IMR-90 (cell line): ENCODE measurements around the gene RRP1B. TPM values are rescaled to one million over a fixed set of nuclear protein-coding genes. Genes with fewer than 3 reads are reported as not detected.

ENCODE experiments used
- ATAC-seq: fragments of 200-7000 bp; cut with Tn5 transposase; 2 replicates; pipeline ENCODE4 v1.9.1; 2020; ENCODE audit warnings: low read depth, mild to moderate bottlenecking, moderate library complexity
- BruUV-seq: library from RNA; stranded (reverse); fragments of 400-500 nt; replicated peaks from 2 replicates; lab custom pipeline; 2021; lab: Mats Ljungman, UMichigan
- CTCF ChIA-PET: fragments of 300-600 bp; formaldehyde crosslinking; extraction: SDS; loops from one replicate; lab custom pipeline; 2021; ENCODE audit warnings: antibody characterized with exemption; lab: Yijun Ruan, JAX
- POLR2A ChIA-PET: fragments of 300-600 bp; sonication (Branson Sonifier 250); formaldehyde crosslinking; loops from one replicate; lab custom pipeline; 2022; ENCODE audit warnings: antibody characterized with exemption; ENCODE audit not compliant: unreplicated experiment; lab: Charles Lee
- DNase-seq: peaks from one replicate; pipeline ENCODE4 v3.0.0; 2013
- H2AFZ ChIP-seq: replicated peaks from 2 replicates; pipeline ENCODE3; 2013; ENCODE audit warnings: low read length, mild to moderate bottlenecking; ENCODE audit not compliant: poor library complexity
- H2AK5ac ChIP-seq: 2 replicates; pipeline ENCODE4 v1.6.1; 2013; ENCODE audit warnings: low read depth, low read length, inconsistent platforms
- H2AK9ac ChIP-seq: replicated peaks from 2 replicates; pipeline ENCODE3; 2013; ENCODE audit warnings: mild to moderate bottlenecking, low read depth, low read length, moderate library complexity; ENCODE audit not compliant: poor library complexity
- H2BK120ac ChIP-seq: 2 replicates; pipeline ENCODE4 v1.6.1; 2013; ENCODE audit warnings: low read depth, low read length, inconsistent platforms
- H2BK15ac ChIP-seq: 3 replicates; pipeline ENCODE4 v1.6.1; 2013; ENCODE audit warnings: low read depth, low read length, inconsistent platforms
- H2BK20ac ChIP-seq: 2 replicates; pipeline ENCODE4 v1.6.1; 2013; ENCODE audit warnings: low read depth, mild to moderate bottlenecking, inconsistent platforms, low read length, moderate library complexity
- H2BK5ac ChIP-seq: 2 replicates; pipeline ENCODE4 v1.6.1; 2013; ENCODE audit warnings: mild to moderate bottlenecking, low read depth, low read length, inconsistent platforms; ENCODE audit not compliant: poor library complexity, severe bottlenecking
- H3K14ac ChIP-seq: replicated peaks from 2 replicates; pipeline ENCODE4 v1.6.1; 2013; ENCODE audit warnings: low read depth, low read length, inconsistent platforms
- H3K18ac ChIP-seq: 2 replicates; pipeline ENCODE4 v1.6.1; 2013; ENCODE audit warnings: low read depth, low read length, control low read depth
- H3K23ac ChIP-seq: 2 replicates; pipeline ENCODE4 v1.6.1; 2013; ENCODE audit warnings: low read depth, low read length, inconsistent platforms
- H3K27ac ChIP-seq: 2 replicates; pipeline ENCODE4 v1.5.1; 2013; ENCODE audit warnings: mild to moderate bottlenecking, control low read depth, low read length; ENCODE audit not compliant: insufficient read depth
- H3K27me3 ChIP-seq: 2 replicates; pipeline ENCODE4 v1.6.1; 2013; ENCODE audit warnings: low read length; ENCODE audit not compliant: control insufficient read depth, insufficient read depth
- H3K36me3 ChIP-seq: 2 replicates; pipeline ENCODE4 v1.6.1; 2013; ENCODE audit warnings: low read length, mixed read lengths; ENCODE audit not compliant: control insufficient read depth, insufficient read depth
- H3K4ac ChIP-seq: 2 replicates; pipeline ENCODE4 v1.6.1; 2013; ENCODE audit warnings: low read depth, low read length, inconsistent platforms
- H3K4me1 ChIP-seq: 2 replicates; pipeline ENCODE4 v1.6.1; 2013; ENCODE audit warnings: low read length, mixed read lengths; ENCODE audit not compliant: control insufficient read depth, insufficient read depth
- H3K4me2 ChIP-seq: 2 replicates; pipeline ENCODE4 v1.6.1; 2013; ENCODE audit warnings: low read depth, mild to moderate bottlenecking, control low read depth, low read length, moderate library complexity
- H3K4me3 ChIP-seq: 2 replicates; pipeline ENCODE4 v1.5.1; 2013; ENCODE audit warnings: low read depth, mild to moderate bottlenecking, control low read depth, low read length, moderate library complexity; ENCODE audit not compliant: insufficient read depth
- H3K56ac ChIP-seq: 2 replicates; pipeline ENCODE4 v1.6.1; 2013; ENCODE audit warnings: low read length, inconsistent platforms; ENCODE audit not compliant: insufficient read depth; ENCODE audit errors: extremely low read depth
- H3K79me1 ChIP-seq, 2 experiments: 2 replicates each; pipeline ENCODE4 v1.6.1; 2013; ENCODE audit warnings: low read length in 2 of 2, inconsistent platforms in 1 of 2, low read depth in 1 of 2
- H3K9ac ChIP-seq: 2 replicates; pipeline ENCODE4 v1.6.1; 2013; ENCODE audit warnings: low read depth, low read length, control low read depth
- H3K9me1 ChIP-seq: 2 replicates; pipeline ENCODE4 v1.6.1; 2013; ENCODE audit warnings: low read length, inconsistent platforms; ENCODE audit not compliant: insufficient read depth
- H3K9me3 ChIP-seq: 2 replicates; pipeline ENCODE4 v1.6.1; 2013; ENCODE audit warnings: low read length; ENCODE audit not compliant: control insufficient read depth, insufficient read depth
- H4K20me1 ChIP-seq: 2 replicates; pipeline ENCODE4 v1.6.1; 2013; ENCODE audit warnings: low read length, inconsistent platforms; ENCODE audit not compliant: insufficient read depth
- H4K5ac ChIP-seq: 2 replicates; pipeline ENCODE4 v1.6.1; 2013; ENCODE audit warnings: mild to moderate bottlenecking, low read depth, low read length, control low read depth
- H4K8ac ChIP-seq, 2 experiments: 2 replicates each; pipeline ENCODE4 v1.6.1; 2013; ENCODE audit warnings: low read depth in 2 of 2, low read length in 2 of 2, control low read depth in 1 of 2, inconsistent platforms in 1 of 2
- H4K91ac ChIP-seq: 2 replicates; pipeline ENCODE4 v1.6.1; 2013; ENCODE audit warnings: low read depth, low read length, inconsistent platforms; ENCODE audit not compliant: insufficient read depth
- BHLHE40 ChIP-seq: fragments of 150-350 bp; IDR thresholded peaks from 2 replicates; pipeline ENCODE4 v1.6.1; 2016; ENCODE audit warnings: mild to moderate bottlenecking, low read depth, low read length
- CEBPB ChIP-seq: IDR thresholded peaks from 2 replicates; pipeline ENCODE4 v1.6.1; 2012; ENCODE audit warnings: low read depth, low read length, improper control_type of control experiment
- CHD1 ChIP-seq: IDR thresholded peaks from 2 replicates; pipeline ENCODE4 v1.6.1; 2012; ENCODE audit warnings: low read depth, low read length, improper control_type of control experiment
- CTCF ChIP-seq: conservative IDR thresholded peaks from 2 replicates; pipeline ENCODE4 v1.5.1; 2012; ENCODE audit warnings: mild to moderate bottlenecking, low read depth, low read length, improper control_type of control experiment
- FOS ChIP-seq: fragments of 150-350 bp; IDR thresholded peaks from 2 replicates; pipeline ENCODE4 v1.6.1; 2016; ENCODE audit warnings: low read depth, low read length
- MAFK ChIP-seq: IDR thresholded peaks from 2 replicates; pipeline ENCODE4 v1.6.1; 2012; ENCODE audit warnings: low read depth, low read length, improper control_type of control experiment
- MAZ ChIP-seq: IDR thresholded peaks from 2 replicates; pipeline ENCODE4 v1.6.1; 2012; ENCODE audit warnings: low read depth, mild to moderate bottlenecking, low read length, improper control_type of control experiment, moderate library complexity, borderline replicate concordance
- MXI1 ChIP-seq: IDR thresholded peaks from 2 replicates; pipeline ENCODE4 v1.6.1; 2012; ENCODE audit warnings: low read depth, mild to moderate bottlenecking, low read length, moderate library complexity, borderline replicate concordance
- NFE2L2 ChIP-seq: fragments of 150-350 bp; IDR thresholded peaks from 2 replicates; pipeline ENCODE4 v1.6.1; 2016; ENCODE audit warnings: low read depth, mild to moderate bottlenecking, low read length
- POLR2A ChIP-seq: IDR thresholded peaks from 2 replicates; pipeline ENCODE4 v1.6.1; 2012; ENCODE audit warnings: mild to moderate bottlenecking, low read depth, low read length
- RCOR1 ChIP-seq: IDR thresholded peaks from 2 replicates; pipeline ENCODE4 v1.6.1; 2012; ENCODE audit warnings: mild to moderate bottlenecking, low read length, improper control_type of control experiment; ENCODE audit not compliant: insufficient replicate concordance
- RFX5 ChIP-seq: IDR thresholded peaks from 2 replicates; pipeline ENCODE4 v1.8.0; 2012; ENCODE audit warnings: low read depth, mild to moderate bottlenecking, low read length, moderate library complexity
- SMC3 ChIP-seq: fragments of 150-350 bp; IDR thresholded peaks from 2 replicates; pipeline ENCODE4 v1.6.1; 2016; ENCODE audit warnings: low read depth, mild to moderate bottlenecking, antibody characterized with exemption, low read length, moderate library complexity
- USF2 ChIP-seq: fragments of 150-350 bp; IDR thresholded peaks from 2 replicates; pipeline ENCODE4 v1.6.1; 2017; ENCODE audit warnings: mild to moderate bottlenecking, antibody characterized with exemption, low read length, low read depth
- WGBS, 2 experiments: methylation state at CpG; one replicate each; pipeline versions ENCODE4 v1.1.5 to v1.1.7; 2013; ENCODE audit warnings: missing lambda C conversion rate in 2 of 2; ENCODE audit not compliant: insufficient read length in 1 of 2; ENCODE audit errors: extremely low coverage in 2 of 2; 5-methylcytosine and 5-hydroxymethylcytosine counted together
- dilution Hi-C: fragments of 300-500 bp; cut with HindIII; formaldehyde crosslinking; loops from one replicate; pipeline ENCODE4 v1.14.3; 2018; ENCODE audit warnings: low sequenced_read_pairs; ENCODE audit not compliant: unreplicated experiment
- in situ Hi-C: fragments of 300-500 bp; cut with MboI; formaldehyde crosslinking; loops from 3 replicates; pipeline ENCODE4 v1.14.3; 2019; ENCODE audit warnings: low sequenced_read_pairs, inconsistent platforms, mixed read lengths
- intact Hi-C: fragments of 100-400 bp; cut with micrococcal nuclease; formaldehyde crosslinking; loops from 2 replicates; pipeline ENCODE4 v1.10.0; 2022
- polyA plus RNA-seq, 3 experiments: library from polyadenylated mRNA; depleted of rRNA; stranded (reverse); fragments of >200 nt; gene quantifications; 2 replicates each; pipeline ENCODE4 v1.2.3, GENCODE V29; 2012; ENCODE audit warnings: low replicate concordance in 1 of 3
- total RNA-seq: library from RNA; depleted of rRNA; stranded (reverse); fragments of >200 nt; gene quantifications from 2 replicates; pipeline ENCODE4 v1.2.3, GENCODE V29; 2012

The RRP1B gene
- total and polyA plus RNA-seq, 2 of the 4 experiments (the other 2 are of a cell fraction), result 11.1 to 16.1 TPM

GRCh38 chr21:43728467-43729390 lies 69.4 kb downstream of the RRP1B start:
- peak overlapping the region; percentile 96 for H3K4ac ChIP-seq
- H4K5ac ChIP-seq, result peak overlapping the region; percentile 70
- H2AK5ac ChIP-seq, result peak overlapping the region; percentile 96
- peak; percentile 98 for DNase-seq
- peaks cover 28% of the 10 kb centered on the region for H3K4me1 ChIP-seq
- ChIA-PET CTCF (no interaction called here), POLR2A (interaction anchor here (0.9 kb wide), 1 partner anchor 8 kb away, joined by 3 read pairs; no protein-coding TSS in a partner anchor)
- peak overlapping the region; percentile 62; the same call in 1 of the 2 replicates for H2BK20ac ChIP-seq
- H4K91ac ChIP-seq, result peak overlapping the region; percentile 95
- peak overlapping the region; percentile 85 for H3K27ac ChIP-seq
- in situ Hi-C loops, result no loop called here
- peak overlapping the region; percentile 68 for H3K14ac ChIP-seq
- intact Hi-C loops, result loop anchor here (10.0 kb wide), 1 partner anchor 64 kb away; no protein-coding TSS in a partner anchor
- H3K9ac ChIP-seq, result peak overlapping the region; percentile 63
- H3K9me3 ChIP-seq, result no peaks in the 10 kb centered on the region
- peak overlapping the region; percentile 93 for H2AFZ ChIP-seq
- dilution Hi-C loops, result no loop called here
- peak overlapping the region; percentile 95 for H2BK120ac ChIP-seq
- peak overlapping the region; percentile 35 for H3K4me3 ChIP-seq
- peaks cover 6% of the 10 kb centered on the region for H3K36me3 ChIP-seq
- peak overlapping the region; percentile 78 for H3K56ac ChIP-seq
- H2BK5ac ChIP-seq, result peak overlapping the region; percentile 95
- peaks cover 26 to 88% of the 10 kb centered on the region in 2 experiments for H3K79me1 ChIP-seq
- peaks cover 37% of the 10 kb centered on the region for H4K20me1 ChIP-seq
- peak overlapping the region; percentile 84 for H3K4me2 ChIP-seq
- peaks cover 22% of the 10 kb centered on the region for H3K9me1 ChIP-seq
- ATAC-seq, result peak; percentile 90
- 1% methylated on average over 16 of the region's 59 CpGs; no CpG with 5 or more reads in 1 of the 2 experiments for WGBS, 2 experiments
- H2AK9ac ChIP-seq, result peak overlapping the region; percentile 95
- H4K8ac ChIP-seq, result peak overlapping the region; percentile 75 to 96
- peak overlapping the region; percentile 93; the same call in 2 of the 3 replicates for H2BK15ac ChIP-seq
- peak overlapping the region; percentile 86 for H3K23ac ChIP-seq
- peak overlapping the region; percentile 76; the same call in 1 of the 2 replicates for H3K18ac ChIP-seq
- BruUV-seq, result no TSS peak
- H3K27me3 ChIP-seq, result no peaks in the 10 kb centered on the region
- TF ChIP-seq NFE2L2 (no peak), CTCF (0 out of 2 replicates have a peak, but pooled peaks have one; percentile 22), CHD1 (no peak; the same call in 1 of the 2 replicates), RCOR1 (peak; percentile 65), SMC3 (no peak), RFX5 (no peak), BHLHE40 (peak; percentile 97), MAZ (peak; percentile 97), MXI1 (peak; percentile 99), POLR2A (peak; percentile 58), USF2 (peak; percentile 99), MAFK (no peak; the same call in 1 of the 2 replicates), CEBPB (no peak), FOS (peak; percentile 95)
